T-cell (primary cell): ENCODE data around the gene DNMT3A. TPM values are rescaled to one million over a fixed set of nuclear protein-coding genes. Genes with fewer than 3 reads are reported as not detected.

ENCODE experiments used
- ATAC-seq, 4 experiments: fragments of 200-7000 bp in 3 of 4; fragments of 150-1000 bp in 1 of 4; cut with Tn5 transposase; replicated peaks in 1 of 4; 1 replicate in 3 of 4; 2 replicates in 1 of 4; pipeline ENCODE4 v1.10.0; 2021; ENCODE audit warnings: moderate library complexity in 3 of 4, mild to moderate bottlenecking in 2 of 4, moderate number of reproducible peaks in 1 of 4
- CTCF ChIA-PET, 2 donors: fragments of 300-600 bp; sonication (Branson Sonifier 250); formaldehyde crosslinking; loops; one replicate each; lab custom pipeline; 2022; ENCODE audit warnings: antibody characterized with exemption in 2 of 2; lab: Charles Lee
- POLR2A ChIA-PET, 2 donors: fragments of 300-600 bp; sonication (Branson Sonifier 250); formaldehyde crosslinking; loops; one replicate each; lab custom pipeline; 2022; ENCODE audit warnings: antibody characterized with exemption in 2 of 2; lab: Charles Lee
- DNase-seq, 35 experiments: peaks; one replicate each; pipeline versions ENCODE4 v3.0.0 to v3.0.0-alpha.2; 2013 to 2023
- H3K27ac ChIP-seq: one replicate; pipeline ENCODE4 v1.5.1; 2013; ENCODE audit warnings: low read length
- H3K27me3 ChIP-seq, 2 experiments: replicated peaks in 1 of 2; 1 replicate in 1 of 2; 2 replicates in 1 of 2; pipeline versions ENCODE4 v1.6.1 to v1.7.0; 2013; ENCODE audit warnings: low read length in 1 of 2, mixed read lengths in 1 of 2; ENCODE audit not compliant: control insufficient read depth in 2 of 2, insufficient read depth in 2 of 2; ENCODE audit errors: extremely low read depth in 1 of 2
- H3K36me3 ChIP-seq, 2 donors: 1 replicate in 1 of 2; 2 replicates in 1 of 2; pipeline versions ENCODE4 v1.6.1 to v1.7.0; 2013; ENCODE audit warnings: low read length in 1 of 2; ENCODE audit not compliant: control insufficient read depth in 2 of 2, insufficient read depth in 1 of 2; ENCODE audit errors: extremely low read depth in 1 of 2
- H3K4me1 ChIP-seq, 2 experiments: 1 replicate in 1 of 2; 2 replicates in 1 of 2; pipeline versions ENCODE4 v1.6.1 to v1.7.0; 2013; ENCODE audit warnings: low read length in 2 of 2, mixed read lengths in 1 of 2; ENCODE audit not compliant: insufficient read depth in 2 of 2, control insufficient read depth in 1 of 2; ENCODE audit errors: extremely low read depth in 1 of 2
- H3K4me3 ChIP-seq, 2 donors: 1 replicate in 1 of 2; 2 replicates in 1 of 2; pipeline versions ENCODE4 v1.5.1 to v1.7.0; 2013; ENCODE audit warnings: mild to moderate bottlenecking in 2 of 2, low read length in 1 of 2, moderate library complexity in 1 of 2; ENCODE audit not compliant: control insufficient read depth in 1 of 2; ENCODE audit errors: extremely low read depth in 1 of 2
- H3K9me3 ChIP-seq: 2 replicates; pipeline ENCODE4 v1.7.0; 2013
- H3K27ac Mint-ChIP-seq, 2 donors: one replicate each; pipeline ENCODE4 v1.8.0; 2020 to 2021; ENCODE audit warnings: mild to moderate bottlenecking in 2 of 2, mixed read lengths in 2 of 2
- H3K27me3 Mint-ChIP-seq, 2 donors: one replicate each; pipeline ENCODE4 v1.8.0; 2021 to 2022; ENCODE audit warnings: mixed read lengths in 2 of 2
- H3K36me3 Mint-ChIP-seq: one replicate; pipeline ENCODE4 v1.8.0; 2021; ENCODE audit warnings: mixed read lengths
- H3K4me1 Mint-ChIP-seq, 3 donors: one replicate each; pipeline ENCODE4 v1.8.0; 2020 to 2022; ENCODE audit warnings: mixed read lengths in 3 of 3, mild to moderate bottlenecking in 1 of 3
- H3K4me3 Mint-ChIP-seq, 3 donors: one replicate each; pipeline ENCODE4 v1.8.0; 2020 to 2022; ENCODE audit warnings: mild to moderate bottlenecking in 3 of 3, mixed read lengths in 3 of 3, moderate library complexity in 3 of 3
- H3K9me3 Mint-ChIP-seq, 3 donors: one replicate each; pipeline ENCODE4 v1.8.0; 2020 to 2022; ENCODE audit warnings: mixed read lengths in 3 of 3
- WGBS: methylation state at CpG from one replicate; pipeline ENCODE4 v1.1.5; 2013; ENCODE audit warnings: missing lambda C conversion rate; ENCODE audit not compliant: insufficient coverage; 5-methylcytosine and 5-hydroxymethylcytosine counted together
- total RNA-seq, 35 experiments: library from RNA in 6 of 35; stranded (reverse) in 6 of 35; fragments of 120-200 nt in 1 of 35; gene quantifications; one replicate each; pipeline versions ENCODE4 v1.2.1 to v1.2.4 and lab custom pipeline; 2013 to 2026

Gene DNMT3A
- total RNA-seq, 5 donors from 2014 or later (not counting 1 experiment from before 2014, with no cell fraction given): 78.7 to 125 (median 93.2) TPM

- Histone ChIP-seq H3K27ac (no peak overlapping the region), H3K4me1 (no peaks in the 10 kb centered on the region), H3K4me3 (no peak overlapping the region), H3K9me3 (no peaks in the 10 kb centered on the region), H3K36me3 (no peaks in the 10 kb centered on the region), H3K27me3 (peaks cover 0 to 3% of the 10 kb centered on the region in 2 experiments)
- Mint-ChIP-seq H3K4me3 (no peak overlapping the region), H3K27ac (no peak overlapping the region), H3K9me3 (no peaks in the 10 kb centered on the region), H3K36me3 (no peaks in the 10 kb centered on the region), H3K27me3 (peaks cover 2 to 4% of the 10 kb centered on the region in 2 donors), H3K4me1 (no peaks in the 10 kb centered on the region)
- CTCF ChIA-PET: no interaction called here
- DNase-seq (no peak), ATAC-seq (no peak)
- POLR2A ChIA-PET: no interaction called here
- no CpG with 5 or more reads among the region's 4 CpGs for WGBS
Measured at GRCh38 chr2:25188405-25188804, 153.3 kb downstream of the DNMT3A start.

GRCh38 chr2:25187729-25188350 is 153.9 kb downstream of the DNMT3A start:
- H3K4me3 Mint-ChIP-seq: no peak overlapping the region
- ChIA-PET POLR2A (no interaction called here), CTCF (no interaction called here)
- no peaks in the 10 kb centered on the region for H3K4me1 Mint-ChIP-seq
- peaks cover 2 to 4% of the 10 kb centered on the region in 2 donors for H3K27me3 Mint-ChIP-seq
- H3K36me3 Mint-ChIP-seq: no peaks in the 10 kb centered on the region
- H3K27ac Mint-ChIP-seq: no peak overlapping the region
- H3K9me3 ChIP-seq: no peaks in the 10 kb centered on the region
- ATAC-seq: no peak
- no peak overlapping the region for H3K4me3 ChIP-seq
- 67% methylated on average over 7 of the region's 11 CpGs for WGBS
- no peak overlapping the region for H3K27ac ChIP-seq
- H3K27me3 ChIP-seq: peaks cover 0 to 3% of the 10 kb centered on the region in 2 experiments
- H3K4me1 ChIP-seq: no peaks in the 10 kb centered on the region
- no peaks in the 10 kb centered on the region for H3K9me3 Mint-ChIP-seq
- H3K36me3 ChIP-seq: no peaks in the 10 kb centered on the region
- no peak for DNase-seq

DNA sequence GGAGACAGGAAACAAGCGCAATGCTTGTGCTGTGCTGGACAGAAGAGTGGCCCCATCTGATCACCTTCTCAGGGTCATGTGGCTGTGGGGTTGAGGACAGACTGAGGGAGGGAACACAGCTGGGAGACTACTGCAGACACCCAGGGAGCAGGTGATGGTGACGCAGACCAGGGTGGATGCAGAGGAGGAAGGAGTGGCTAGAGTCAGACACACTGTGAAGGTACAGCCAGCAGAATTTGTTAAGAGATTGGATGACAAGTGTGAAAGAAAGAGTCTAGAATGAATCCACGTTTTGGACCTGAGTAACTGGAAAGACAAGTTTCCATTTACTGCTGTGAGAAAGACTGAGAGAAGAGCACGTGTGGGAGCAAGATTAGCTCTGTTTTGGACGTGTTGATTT is 157.5 kb downstream of the DNMT3A start:
- Histone ChIP-seq H3K4me1 (no peaks in the 10 kb centered on the region), H3K9me3 (no peaks in the 10 kb centered on the region), H3K27me3 (peaks cover 0 to 8% of the 10 kb centered on the region in 2 experiments), H3K36me3 (no peaks in the 10 kb centered on the region), H3K27ac (no peak overlapping the region), H3K4me3 (no peak overlapping the region)
- H3K36me3 Mint-ChIP-seq: no peaks in the 10 kb centered on the region
- H3K9me3 Mint-ChIP-seq: no peaks in the 10 kb centered on the region
- H3K4me3 Mint-ChIP-seq: no peak overlapping the region
- H3K27me3 Mint-ChIP-seq: peaks cover 4 to 6% of the 10 kb centered on the region in 2 donors
- ChIA-PET POLR2A (interaction anchor here in 1 of 2 donors (0.6 kb wide), 1 partner anchor 18 kb away, joined by 4 read pairs; no protein-coding TSS in a partner anchor), CTCF (no interaction called here)
- 64% methylated on average over 5 of the region's 5 CpGs for WGBS
- DNase-seq: no peak
- no peak for ATAC-seq
- H3K4me1 Mint-ChIP-seq: no peaks in the 10 kb centered on the region
- H3K27ac Mint-ChIP-seq: no peak overlapping the region

- Mint-ChIP-seq H3K36me3 (no peaks in the 10 kb centered on the region), H3K4me1 (no peaks in the 10 kb centered on the region), H3K4me3 (no peak overlapping the region), H3K27ac (no peak overlapping the region), H3K9me3 (no peaks in the 10 kb centered on the region), H3K27me3 (peaks cover 20 to 21% of the 10 kb centered on the region in 2 donors)
- H3K27ac ChIP-seq: no peak overlapping the region
- no peaks in the 10 kb centered on the region for H3K36me3 ChIP-seq
- H3K4me3 ChIP-seq: no peak overlapping the region
- POLR2A ChIA-PET: no interaction called here
- peaks cover 0 to 23% of the 10 kb centered on the region in 2 experiments for H3K27me3 ChIP-seq
- ATAC-seq (no peak), DNase-seq (no peak)
- no peaks in the 10 kb centered on the region for H3K9me3 ChIP-seq
- CTCF ChIA-PET: interaction anchor here in 1 of 2 donors (0.5 kb wide), 1 partner anchor 303 kb away, joined by 3 read pairs; no protein-coding TSS in a partner anchor
- WGBS: 81% methylated on average over 9 of the region's 10 CpGs
- no peaks in the 10 kb centered on the region for H3K4me1 ChIP-seq
Measured at GRCh38 chr2:25178976-25179375, 162.7 kb downstream of the DNMT3A start.

Other genes with a start within 250 kb of the DNMT3A start
- gene POMC, start 173.3 kb downstream of the DNMT3A start, total RNA-seq: 1 to 10 TPM; 2.4 to 7.5 (median 4.8) TPM